Body of pancreas (tissue), 4 donors: ENCODE measurements around the gene SORL1.

Source experiments
- CTCF ChIP-seq, 7 experiments: fragments of 450-650 bp in 4 of 7; fragments of 200-600 bp in 3 of 7; sonication (generic) in 3 of 7; IDR thresholded peaks; one replicate each; pipeline ENCODE4 v1.5.1; 2016 to 2019; ENCODE audit warnings: antibody characterized with exemption in 7 of 7
- POLR2A ChIP-seq, 3 donors: fragments of 450-650 bp; IDR thresholded peaks; one replicate each; pipeline ENCODE4 v1.6.1; 2016; ENCODE audit warnings: antibody characterized with exemption in 3 of 3, mild to moderate bottlenecking in 2 of 3

DNA sequence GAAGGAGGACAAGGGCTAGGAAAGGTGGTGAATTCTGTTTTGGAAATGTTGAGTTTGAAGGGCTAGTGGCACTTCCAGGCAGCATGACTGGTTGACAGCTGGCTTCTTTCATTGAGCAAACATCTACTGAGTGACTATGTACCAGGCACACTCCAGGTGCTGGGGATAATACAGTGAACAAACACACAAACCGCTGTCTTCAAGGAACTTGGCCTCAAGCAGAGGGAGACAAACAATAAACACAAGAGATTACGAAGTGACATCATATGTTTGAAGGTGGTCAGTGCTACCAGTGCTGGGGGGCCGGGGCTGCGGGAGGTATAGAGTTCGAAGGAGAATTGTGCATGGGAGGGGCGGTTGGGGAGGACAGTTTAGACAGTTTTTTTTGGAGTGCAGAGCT lies 197.7 kb downstream of the SORL1 start:
- no peak for TF ChIP-seq CTCF (IDR thresholded peaks at IDR 0.05)
- no peak for TF ChIP-seq POLR2A (IDR thresholded peaks at IDR 0.05)
